ENCODE results near the gene PDXK. TPM values are rescaled to one million over a fixed set of nuclear protein-coding genes. Genes with fewer than 3 reads are reported as not detected.
A peak's percentile ranks its signal among the peaks of the same experiment; 100 is the strongest.

PDXK gene
- total and polyA plus RNA-seq, 4 donors, result 25.8 to 94.4 (median 64.5) TPM

GRCh38 chr21:43785134-43785533, 66.2 kb downstream of the PDXK start:
- Histone ChIP-seq H3K4me3 (ENCODE audit: low read length in 2 of 2) (no peak overlapping the region), H3K4me1 (ENCODE audit: control insufficient read depth in 1 of 2, insufficient read depth in 2 of 2, low read length in 2 of 2) (no peaks in the 10 kb centered on the region), H3K36me3 (ENCODE audit: control insufficient read depth in 1 of 2, insufficient read depth in 2 of 2, low read length in 1 of 2) (no peaks in the 10 kb centered on the region), H3K27me3 (ENCODE audit: control insufficient read depth in 1 of 2, insufficient read depth in 2 of 2, low read length in 1 of 2) (no peaks in the 10 kb centered on the region), H3K9me3 (ENCODE audit: control insufficient read depth, low read length) (no peaks in the 10 kb centered on the region), H3K27ac (ENCODE audit: low read depth in 1 of 2, low read length in 2 of 2) (no peak overlapping the region)
- intact Hi-C loops (cut with DNase I), result no loop called here
- ATAC-seq (ENCODE audit: low FRiP score) (no peak), DNase-seq (no peak)
- WGBS, 2 donors, result 44 to 46% methylated on average over 3 of the region's 3 CpGs

GRCh38 chr21:43786300-43786806, 67.4 kb downstream of the PDXK start:
- Histone ChIP-seq H3K4me1 (ENCODE audit: control insufficient read depth in 1 of 2, insufficient read depth in 2 of 2, low read length in 2 of 2) (no peaks in the 10 kb centered on the region), H3K27me3 (ENCODE audit: control insufficient read depth in 1 of 2, insufficient read depth in 2 of 2, low read length in 1 of 2) (no peaks in the 10 kb centered on the region), H3K4me3 (ENCODE audit: low read length in 2 of 2) (no peak overlapping the region), H3K36me3 (ENCODE audit: control insufficient read depth in 1 of 2, insufficient read depth in 2 of 2, low read length in 1 of 2) (no peaks in the 10 kb centered on the region), H3K27ac (ENCODE audit: low read depth in 1 of 2, low read length in 2 of 2) (no peak overlapping the region), H3K9me3 (ENCODE audit: control insufficient read depth, low read length) (no peaks in the 10 kb centered on the region)
- 92% methylated on average over 18 of the region's 18 CpGs for WGBS, 2 donors
- intact Hi-C loops (cut with DNase I), result no loop called here
- ATAC-seq (ENCODE audit: low FRiP score) (no peak), DNase-seq (no peak)

GRCh38 chr21:43786807-43787440, 68.0 kb downstream of the PDXK start:
- Histone ChIP-seq H3K4me1 (ENCODE audit: control insufficient read depth in 1 of 2, insufficient read depth in 2 of 2, low read length in 2 of 2) (no peaks in the 10 kb centered on the region), H3K27me3 (ENCODE audit: control insufficient read depth in 1 of 2, insufficient read depth in 2 of 2, low read length in 1 of 2) (no peaks in the 10 kb centered on the region), H3K27ac (ENCODE audit: low read depth in 1 of 2, low read length in 2 of 2) (no peak overlapping the region), H3K9me3 (ENCODE audit: control insufficient read depth, low read length) (no peaks in the 10 kb centered on the region), H3K4me3 (ENCODE audit: low read length in 2 of 2) (no peak overlapping the region), H3K36me3 (ENCODE audit: control insufficient read depth in 1 of 2, insufficient read depth in 2 of 2, low read length in 1 of 2) (no peaks in the 10 kb centered on the region)
- 93 to 97% methylated on average over 38 of the region's 38 CpGs for WGBS, 2 donors
- intact Hi-C loops (cut with DNase I), result no loop called here
- ATAC-seq (ENCODE audit: low FRiP score) (no peak), DNase-seq (peak in 1 of 2 donors; percentile 67)

- H3K27ac ChIP-seq (ENCODE audit: low read depth in 1 of 2, low read length in 2 of 2), result peak within 1 kb of the TSS in 1 of 2 donors; percentile 34
- H3K9me3 ChIP-seq (ENCODE audit: control insufficient read depth, low read length), result no peaks in the 10 kb centered on the region
- 0 to 1% methylated on average over 77 to 83 of the region's 83 CpGs for WGBS, 2 donors
- peak; percentile 99 for ATAC-seq (ENCODE audit: low FRiP score)
- intact Hi-C loops (cut with DNase I), result no loop called here
- no peaks in the 10 kb centered on the region for H3K36me3 ChIP-seq (ENCODE audit: control insufficient read depth in 1 of 2, insufficient read depth in 2 of 2, low read length in 1 of 2)
- DNase-seq, result peak; percentile 91 to 96
- no peaks in the 10 kb centered on the region for H3K4me1 ChIP-seq (ENCODE audit: control insufficient read depth in 1 of 2, insufficient read depth in 2 of 2, low read length in 2 of 2)
- peak within 1 kb of the TSS; percentile 61 to 80 for H3K4me3 ChIP-seq (ENCODE audit: low read length in 2 of 2)
- no peaks in the 10 kb centered on the region for H3K27me3 ChIP-seq (ENCODE audit: control insufficient read depth in 1 of 2, insufficient read depth in 2 of 2, low read length in 1 of 2)
These were observed 70.5 kb downstream of the PDXK start, which contains the start of gene RRP1 for GRCh38 chr21:43789276-43790009. Gene RRP1, plus strand, starts transcription at chr21:43789577. Its CDS starts 53 bp downstream, at chr21:43789630.

GRCh38 chr21:43790010-43790524, 71.1 kb downstream of the PDXK start:
- peak overlapping the region; percentile 61 to 80 for H3K4me3 ChIP-seq (ENCODE audit: low read length in 2 of 2)
- H3K27ac ChIP-seq (ENCODE audit: low read depth in 1 of 2, low read length in 2 of 2), result no peak overlapping the region
- H3K36me3 ChIP-seq (ENCODE audit: control insufficient read depth in 1 of 2, insufficient read depth in 2 of 2, low read length in 1 of 2), result no peaks in the 10 kb centered on the region
- H3K4me1 ChIP-seq (ENCODE audit: control insufficient read depth in 1 of 2, insufficient read depth in 2 of 2, low read length in 2 of 2), result no peaks in the 10 kb centered on the region
- H3K27me3 ChIP-seq (ENCODE audit: control insufficient read depth in 1 of 2, insufficient read depth in 2 of 2, low read length in 1 of 2), result no peaks in the 10 kb centered on the region
- intact Hi-C loops (cut with DNase I), result no loop called here
- H3K9me3 ChIP-seq (ENCODE audit: control insufficient read depth, low read length), result no peaks in the 10 kb centered on the region
- DNase-seq (no peak), ATAC-seq (ENCODE audit: low FRiP score) (no peak)
- 5 to 8% methylated on average over 13 of the region's 13 CpGs for WGBS, 2 donors

- no peak for ATAC-seq (ENCODE audit: low FRiP score)
These were observed 73.5 kb downstream of the PDXK start for GRCh38 chr21:43792406-43792805.

GRCh38 chr21:43793243-43793642, 74.3 kb downstream of the PDXK start:
- DNase-seq (no peak), ATAC-seq (ENCODE audit: low FRiP score) (no peak)
- Histone ChIP-seq H3K4me3 (ENCODE audit: low read length in 2 of 2) (no peak overlapping the region), H3K27ac (ENCODE audit: low read depth in 1 of 2, low read length in 2 of 2) (no peak overlapping the region), H3K36me3 (ENCODE audit: control insufficient read depth in 1 of 2, insufficient read depth in 2 of 2, low read length in 1 of 2) (peaks cover 0 to 8% of the 10 kb centered on the region in 2 donors), H3K27me3 (ENCODE audit: control insufficient read depth in 1 of 2, insufficient read depth in 2 of 2, low read length in 1 of 2) (no peaks in the 10 kb centered on the region), H3K9me3 (ENCODE audit: control insufficient read depth, low read length) (no peaks in the 10 kb centered on the region), H3K4me1 (ENCODE audit: control insufficient read depth in 1 of 2, insufficient read depth in 2 of 2, low read length in 2 of 2) (no peaks in the 10 kb centered on the region)
- intact Hi-C loops (cut with DNase I), result no loop called here
- 96% methylated on average over 16 of the region's 16 CpGs for WGBS, 2 donors

More at GRCh38 chr21:43792406-43792805, 73.5 kb downstream of the PDXK start:
- no peak for DNase-seq
- no peaks in the 10 kb centered on the region for H3K27me3 ChIP-seq (ENCODE audit: control insufficient read depth in 1 of 2, insufficient read depth in 2 of 2, low read length in 1 of 2)
- no peaks in the 10 kb centered on the region for H3K4me1 ChIP-seq (ENCODE audit: control insufficient read depth in 1 of 2, insufficient read depth in 2 of 2, low read length in 2 of 2)
- peaks cover 0 to 5% of the 10 kb centered on the region in 2 donors for H3K36me3 ChIP-seq (ENCODE audit: control insufficient read depth in 1 of 2, insufficient read depth in 2 of 2, low read length in 1 of 2)
- intact Hi-C loops (cut with DNase I), result no loop called here
- no peak overlapping the region for H3K27ac ChIP-seq (ENCODE audit: low read depth in 1 of 2, low read length in 2 of 2)
- no peaks in the 10 kb centered on the region for H3K9me3 ChIP-seq (ENCODE audit: control insufficient read depth, low read length)
- 91% methylated on average over 8 of the region's 8 CpGs for WGBS, 2 donors
- no peak overlapping the region for H3K4me3 ChIP-seq (ENCODE audit: low read length in 2 of 2)

GRCh38 chr21:43794311-43794710, 75.4 kb downstream of the PDXK start:
- intact Hi-C loops (cut with DNase I), result no loop called here
- DNase-seq (no peak), ATAC-seq (ENCODE audit: low FRiP score) (no peak)
- H3K36me3 ChIP-seq (ENCODE audit: control insufficient read depth in 1 of 2, insufficient read depth in 2 of 2, low read length in 1 of 2), result peaks cover 0 to 10% of the 10 kb centered on the region in 2 donors
- no peaks in the 10 kb centered on the region for H3K4me1 ChIP-seq (ENCODE audit: control insufficient read depth in 1 of 2, insufficient read depth in 2 of 2, low read length in 2 of 2)
- WGBS, 2 donors, result 91 to 93% methylated on average over 12 of the region's 12 CpGs
- H3K27ac ChIP-seq (ENCODE audit: low read depth in 1 of 2, low read length in 2 of 2), result no peak overlapping the region
- no peaks in the 10 kb centered on the region for H3K9me3 ChIP-seq (ENCODE audit: control insufficient read depth, low read length)
- H3K4me3 ChIP-seq (ENCODE audit: low read length in 2 of 2), result no peak overlapping the region
- no peaks in the 10 kb centered on the region for H3K27me3 ChIP-seq (ENCODE audit: control insufficient read depth in 1 of 2, insufficient read depth in 2 of 2, low read length in 1 of 2)

All from aorta (tissue), 5 donors.